H9 (cell line): ENCODE results near the gene BYSL. TPM values are rescaled to one million over a fixed set of nuclear protein-coding genes. Genes with fewer than 3 reads are reported as not detected.

ENCODE experiments used
- DNase-seq: peaks from one replicate; pipeline ENCODE4 v3.0.0-alpha.2; 2017
- H2AFZ ChIP-seq: one replicate; pipeline ENCODE4 v1.6.1; 2013; ENCODE audit warnings: mild to moderate bottlenecking, low read length, control low read depth, moderate library complexity
- H2AK5ac ChIP-seq: 2 replicates; pipeline ENCODE4 v1.6.1; 2013; ENCODE audit warnings: low read length, control low read depth, mixed read lengths; ENCODE audit not compliant: insufficient read length
- H2BK120ac ChIP-seq: one replicate; pipeline ENCODE4 v1.6.1; 2013; ENCODE audit warnings: low read depth, mild to moderate bottlenecking, low read length, control low read depth, inconsistent platforms; ENCODE audit not compliant: poor library complexity, severe bottlenecking
- H2BK12ac ChIP-seq: 2 replicates; pipeline ENCODE4 v1.6.1; 2013; ENCODE audit warnings: low read length, control low read depth, mixed read lengths, low read depth; ENCODE audit not compliant: insufficient read length
- H2BK15ac ChIP-seq: 2 replicates; pipeline ENCODE4 v1.6.1; 2013; ENCODE audit warnings: low read depth, low read length, control low read depth
- H2BK20ac ChIP-seq: one replicate; pipeline ENCODE4 v1.6.1; 2013; ENCODE audit warnings: low read depth, mild to moderate bottlenecking, low read length, control low read depth, inconsistent platforms; ENCODE audit not compliant: poor library complexity, severe bottlenecking
- H2BK5ac ChIP-seq: 2 replicates; pipeline ENCODE4 v1.6.1; 2013; ENCODE audit warnings: low read length, control low read depth, mixed read lengths; ENCODE audit not compliant: insufficient read length
- H3K14ac ChIP-seq: 2 replicates; pipeline ENCODE4 v1.6.1; 2013; ENCODE audit warnings: low read length, control low read depth; ENCODE audit not compliant: insufficient read depth
- H3K18ac ChIP-seq: 2 replicates; pipeline ENCODE4 v1.6.1; 2013; ENCODE audit warnings: low read depth, mild to moderate bottlenecking, mixed read lengths, low read length, control low read depth; ENCODE audit not compliant: insufficient read length
- H3K23ac ChIP-seq: 2 replicates; pipeline ENCODE4 v1.6.1; 2013; ENCODE audit warnings: low read length, control low read depth, mixed read lengths, low read depth; ENCODE audit not compliant: insufficient read length
- H3K23me2 ChIP-seq: 2 replicates; pipeline ENCODE4 v1.6.1; 2013; ENCODE audit warnings: low read depth, mild to moderate bottlenecking, mixed read lengths, low read length, control low read depth; ENCODE audit not compliant: insufficient read length, poor library complexity, severe bottlenecking
- H3K27ac ChIP-seq: 2 replicates; pipeline ENCODE4 v1.5.1; 2013; ENCODE audit warnings: low read length, control low read depth, mixed read lengths, low read depth; ENCODE audit not compliant: insufficient read length
- H3K27me3 ChIP-seq: 2 replicates; pipeline ENCODE4 v1.6.1; 2013; ENCODE audit warnings: low read length, control low read depth, inconsistent platforms; ENCODE audit not compliant: insufficient read depth
- H3K4ac ChIP-seq: 2 replicates; pipeline ENCODE4 v1.6.1; 2013; ENCODE audit warnings: low read depth, mild to moderate bottlenecking, control low read depth, inconsistent platforms, low read length, moderate library complexity
- H3K4me1 ChIP-seq: 2 replicates; pipeline ENCODE4 v1.6.1; 2013; ENCODE audit warnings: low read length, control low read depth, inconsistent platforms; ENCODE audit not compliant: insufficient read depth
- H3K4me2 ChIP-seq: 2 replicates; pipeline ENCODE4 v1.6.1; 2013; ENCODE audit warnings: low read length, control low read depth, mixed read lengths; ENCODE audit not compliant: insufficient read length, insufficient read depth
- H3K56ac ChIP-seq: 2 replicates; pipeline ENCODE4 v1.6.1; 2013; ENCODE audit warnings: low read depth, mild to moderate bottlenecking, mixed read lengths, low read length, control low read depth; ENCODE audit not compliant: insufficient read length
- H3K79me1 ChIP-seq: 2 replicates; pipeline ENCODE4 v1.6.1; 2013; ENCODE audit warnings: low read depth, mild to moderate bottlenecking, moderate library complexity, low read length, control low read depth, inconsistent platforms; ENCODE audit not compliant: insufficient read depth, poor library complexity, severe bottlenecking
- H3K79me2 ChIP-seq: 2 replicates; pipeline ENCODE4 v1.6.1; 2013; ENCODE audit warnings: low read length, control low read depth, inconsistent platforms; ENCODE audit not compliant: insufficient read depth
- H3K9ac ChIP-seq: 2 replicates; pipeline ENCODE4 v1.6.1; 2013; ENCODE audit warnings: low read length, control low read depth, mixed read lengths; ENCODE audit not compliant: insufficient read length; ENCODE audit errors: extremely low read depth
- H3K9me3 ChIP-seq: one replicate; pipeline ENCODE4 v1.6.1; 2013; ENCODE audit warnings: low read depth, low read length, inconsistent platforms; ENCODE audit not compliant: control insufficient read depth
- H3T11ph ChIP-seq: one replicate; pipeline ENCODE4 v1.6.1; 2013; ENCODE audit warnings: mild to moderate bottlenecking, low read length, control low read depth, inconsistent platforms
- H4K20me1 ChIP-seq: one replicate; pipeline ENCODE4 v1.6.1; 2013; ENCODE audit not compliant: control insufficient read depth, insufficient read length, insufficient read depth
- H4K5ac ChIP-seq: 2 replicates; pipeline ENCODE4 v1.6.1; 2013; ENCODE audit warnings: low read depth, mild to moderate bottlenecking, mixed read lengths, low read length, control low read depth; ENCODE audit not compliant: insufficient read length
- H4K8ac ChIP-seq: replicated peaks from 2 replicates; pipeline ENCODE4 v1.6.1; 2013; ENCODE audit warnings: low read length, control low read depth, mixed read lengths, low read depth; ENCODE audit not compliant: insufficient read length
- H4K91ac ChIP-seq: 2 replicates; pipeline ENCODE4 v1.6.1; 2013; ENCODE audit warnings: low read depth, mild to moderate bottlenecking, moderate library complexity, mixed read lengths, low read length, control low read depth; ENCODE audit not compliant: insufficient read length
- H3K27ac Mint-ChIP-seq, 3 experiments: 2 replicates in 2 of 3; 3 replicates in 1 of 3; pipeline ENCODE4 v1.8.0; 2020 to 2021; ENCODE audit warnings: mixed read lengths in 3 of 3, mild to moderate bottlenecking in 1 of 3, moderate library complexity in 1 of 3
- H3K27me3 Mint-ChIP-seq: 2 replicates; pipeline ENCODE4 v1.8.0; 2021; ENCODE audit warnings: low read depth, mild to moderate bottlenecking, moderate library complexity, mixed read lengths
- H3K36me3 Mint-ChIP-seq, 3 experiments: 2 replicates in 2 of 3; 3 replicates in 1 of 3; pipeline ENCODE4 v1.8.0; 2020 to 2021; ENCODE audit warnings: low read depth in 3 of 3, mixed read lengths in 3 of 3; ENCODE audit not compliant: insufficient read depth in 1 of 3
- H3K4me1 Mint-ChIP-seq, 2 experiments: 2 replicates each; pipeline ENCODE4 v1.8.0; 2020; ENCODE audit warnings: mixed read lengths in 2 of 2
- H3K4me3 Mint-ChIP-seq, 2 experiments: 2 replicates in 1 of 2; 3 replicates in 1 of 2; pipeline ENCODE4 v1.8.0; 2020 to 2021; ENCODE audit warnings: mild to moderate bottlenecking in 2 of 2, mixed read lengths in 2 of 2, moderate library complexity in 1 of 2
- H3K9me3 Mint-ChIP-seq, 2 experiments: 2 replicates in 1 of 2; 3 replicates in 1 of 2; pipeline ENCODE4 v1.8.0; 2020; ENCODE audit warnings: mild to moderate bottlenecking in 2 of 2, mixed read lengths in 2 of 2, moderate library complexity in 1 of 2
- CTCF ChIP-seq: fragments of 200-600 bp; sonication (generic); conservative IDR thresholded peaks from 3 replicates; pipeline ENCODE4 v1.8.0; 2021; ENCODE audit warnings: antibody characterized with exemption, mild to moderate bottlenecking
- WGBS: extraction: QIAGEN DNeasy Blood & Tissue Kit; methylation state at CpG from one replicate; pipeline ENCODE4 v1.1.7; 2013; ENCODE audit warnings: missing lambda C conversion rate, low lambda C conversion rate, mixed read lengths; ENCODE audit not compliant: insufficient read length; ENCODE audit errors: extremely low coverage; 5-methylcytosine and 5-hydroxymethylcytosine counted together
- total RNA-seq: library from RNA; stranded (reverse); gene quantifications from 2 replicates; pipeline ENCODE4 v1.2.1, GENCODE V29; 2021

BYSL gene
- total RNA-seq, 1 experiment from 2014 or later = 71.1 TPM

- Mint-ChIP-seq H3K9me3 (no peaks in the 10 kb centered on the region), H3K4me1 (peaks cover 20 to 28% of the 10 kb centered on the region in 2 experiments), H3K27me3 (peaks cover 1% of the 10 kb centered on the region), H3K36me3 (no peaks in the 10 kb centered on the region; a peak in 1 of 7 replicates), H3K4me3 (no peak overlapping the region), H3K27ac (no peak overlapping the region)
- Histone ChIP-seq H2BK5ac (no peak overlapping the region), H3K56ac (no peak overlapping the region), H2BK120ac (no peak overlapping the region), H3K79me2 (no peaks in the 10 kb centered on the region), H2AK5ac (no peak overlapping the region), H3K4me1 (peaks cover 5% of the 10 kb centered on the region; the same call in 1 of the 2 replicates), H3K23me2 (no peaks in the 10 kb centered on the region), H3K4me2 (no peak overlapping the region), H3K27ac (no peak overlapping the region), H3K79me1 (no peaks in the 10 kb centered on the region), H3K4ac (no peak overlapping the region), H4K5ac (no peak overlapping the region), H3K9me3 (no peaks in the 10 kb centered on the region), H4K8ac (no peak overlapping the region), H4K91ac (no peak overlapping the region), H3K14ac (no peak overlapping the region), H2BK15ac (no peak overlapping the region), H2AFZ (no peak overlapping the region), H3K23ac (no peak overlapping the region), H3K9ac (no peak overlapping the region), H3K27me3 (no peaks in the 10 kb centered on the region), H2BK20ac (no peak overlapping the region), H4K20me1 (no peaks in the 10 kb centered on the region), H2BK12ac (no peak overlapping the region), H3K18ac (no peak overlapping the region), H3T11ph (no peak overlapping the region)
- no peak for DNase-seq
- no CpG with 5 or more reads among the region's 4 CpGs for WGBS
- TF ChIP-seq CTCF = no peak
Measured at GRCh38 chr6:41960028-41960427, 38.7 kb downstream of the BYSL start.
